ENCODE data around the gene C16orf92.

GRCh38 chr16:30054959-30055553 is 32.1 kb downstream of the C16orf92 start:
- TF ChIP-seq CTCF (IDR thresholded peaks at IDR 0.05) (peak; percentile 78), EZH2phosphoT487 (IDR thresholded peaks at IDR 0.05) (no peak), EZH2 (IDR thresholded peaks at IDR 0.05) (no peak)

Data from neural progenitor cell (in vitro differentiated cells).